H1 (cell line): ENCODE measurements around the gene BBS4. TPM values are rescaled to one million over a fixed set of nuclear protein-coding genes. Genes with fewer than 3 reads are reported as not detected.

Experiments
- BCL11A ChIP-seq, 2 experiments: IDR thresholded peaks; one replicate each; pipeline ENCODE4 v1.6.1; 2011; ENCODE audit warnings: low read depth in 2 of 2, low read length in 2 of 2, mild to moderate bottlenecking in 2 of 2
- CBX5 ChIP-seq: fragments of 300-800, 300-1000 bp; sonication (generic); IDR thresholded peaks from 2 replicates; pipeline ENCODE4 v1.7.1; 2016; ENCODE audit warnings: antibody characterized with exemption, low read length, low read depth
- PHF8 ChIP-seq: fragments of 200-600 bp; sonication (generic); conservative IDR thresholded peaks from 2 replicates; pipeline ENCODE4 v1.7.1; 2012; ENCODE audit warnings: low read depth, mild to moderate bottlenecking, inconsistent platforms, low read length, moderate library complexity
- SIN3A ChIP-seq, 2 experiments: IDR thresholded peaks in 1 of 2; conservative IDR thresholded peaks in 1 of 2; 2 replicates each; pipeline ENCODE4 v1.6.1; 2011 to 2012; ENCODE audit warnings: low read length in 2 of 2, improper control_type of control experiment in 1 of 2, low read depth in 1 of 2, mild to moderate bottlenecking in 1 of 2
- SP2 ChIP-seq: IDR thresholded peaks from 2 replicates; pipeline ENCODE4 v1.6.1; 2012; ENCODE audit warnings: mild to moderate bottlenecking, low read length, inconsistent platforms
- TBP ChIP-seq: IDR thresholded peaks from 2 replicates; pipeline ENCODE4 v1.6.1; 2011; ENCODE audit warnings: low read depth, low read length, improper control_type of control experiment
- YY1 ChIP-seq: IDR thresholded peaks from 2 replicates; pipeline ENCODE4 v1.6.1; 2011; ENCODE audit warnings: low read depth, mild to moderate bottlenecking, low read length
- polyA plus RNA-seq, 7 experiments: library from polyadenylated mRNA; depleted of rRNA in 3 of 7; stranded (reverse) in 5 of 7; unstranded in 2 of 7; fragments of >200 nt in 5 of 7; fragments of 200-250 nt in 2 of 7; gene quantifications; 1 replicate in 5 of 7; 2 replicates in 1 of 7; 4 replicates in 1 of 7; pipeline versions ENCODE4 v1.2.1 to v1.2.3, GENCODE V29; 2011 to 2013; ENCODE audit warnings: missing spikeins in 2 of 7, mixed read lengths in 2 of 7
- total RNA-seq: library from RNA; stranded (reverse); fragmentation: NEBNext Ultra II Directional; extraction: Animal tissue kit (Norgen Biotek cat#: 25700); gene quantifications from 2 replicates; pipeline ENCODE4 v1.2.1, GENCODE V29; 2021

The BBS4 gene
- total and polyA plus RNA-seq, 2 of the 8 experiments (the other 6 are each of a cell fraction or from before 2014, with no cell fraction given), result 17.4 to 24.1 TPM

DNA sequence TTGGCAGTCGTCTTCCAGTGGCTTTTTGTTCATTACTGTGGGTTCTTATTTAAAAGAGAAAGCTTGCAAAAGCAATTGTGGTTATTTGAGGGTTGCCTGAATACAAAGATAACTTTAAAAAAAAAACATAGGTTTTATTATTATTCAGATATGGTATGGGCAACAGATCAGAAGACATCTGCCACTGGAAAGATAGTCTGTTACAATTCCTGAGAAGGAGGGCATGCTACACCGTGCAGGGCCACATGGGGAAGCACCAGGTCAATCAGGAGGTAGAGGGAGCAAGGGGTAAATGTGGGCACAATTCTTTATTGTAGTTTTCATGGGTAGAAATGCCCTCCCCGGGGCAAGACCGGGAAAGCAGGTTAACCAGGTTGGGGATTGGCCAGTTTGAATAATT is 46.5 kb downstream of the BBS4 start (continued):
- TF ChIP-seq YY1 (no peak), PHF8 (no peak), TBP (no peak), SIN3A (conservative IDR thresholded peaks at IDR 0.05 in 1 of 2, IDR thresholded peaks at IDR 0.05 in 1 of 2; ENCODE audit: low read depth in 1 of 2, low read length in 2 of 2) (no peak), SP2 (no peak), CBX5 (no peak), BCL11A (IDR thresholded peaks at IDR 0.05; ENCODE audit: low read depth in 2 of 2, low read length in 2 of 2) (no peak)
